ENCODE measurements around the gene IGFLR1.

DNA sequence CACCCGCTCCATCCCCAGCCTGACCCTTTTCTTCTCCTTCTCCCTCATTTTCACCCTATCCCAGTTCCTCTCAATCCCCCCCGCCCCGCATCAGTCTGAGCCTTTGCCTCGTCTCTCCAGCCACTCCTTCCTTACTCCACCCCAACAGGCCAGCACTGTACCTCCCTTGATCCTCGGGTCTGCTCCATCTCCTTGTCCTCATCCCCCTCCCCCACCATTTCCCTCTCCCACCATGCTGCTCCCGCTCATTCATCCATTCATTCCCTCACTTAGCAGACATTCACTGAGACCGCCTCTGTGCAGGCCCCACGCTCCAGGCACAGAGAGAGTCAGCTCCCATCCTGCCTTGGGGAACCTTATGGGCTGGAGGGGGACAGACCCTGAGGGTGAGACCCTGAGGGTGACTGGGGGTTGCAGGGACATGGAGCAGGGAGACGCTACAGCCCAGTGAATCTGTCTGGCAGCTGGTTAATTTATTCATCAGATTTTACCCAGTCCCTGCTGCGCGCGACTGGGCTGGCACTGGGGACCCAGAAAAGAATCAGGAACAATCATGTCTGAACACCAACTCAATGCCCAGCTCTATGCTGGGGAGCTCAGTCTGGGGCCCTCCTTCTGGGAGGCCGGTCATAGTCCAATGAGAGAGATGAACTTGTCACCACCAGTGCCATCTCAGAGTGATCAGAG lies 34.0 kb upstream of the IGFLR1 start:
- TF ChIP-seq, protein P1, sequence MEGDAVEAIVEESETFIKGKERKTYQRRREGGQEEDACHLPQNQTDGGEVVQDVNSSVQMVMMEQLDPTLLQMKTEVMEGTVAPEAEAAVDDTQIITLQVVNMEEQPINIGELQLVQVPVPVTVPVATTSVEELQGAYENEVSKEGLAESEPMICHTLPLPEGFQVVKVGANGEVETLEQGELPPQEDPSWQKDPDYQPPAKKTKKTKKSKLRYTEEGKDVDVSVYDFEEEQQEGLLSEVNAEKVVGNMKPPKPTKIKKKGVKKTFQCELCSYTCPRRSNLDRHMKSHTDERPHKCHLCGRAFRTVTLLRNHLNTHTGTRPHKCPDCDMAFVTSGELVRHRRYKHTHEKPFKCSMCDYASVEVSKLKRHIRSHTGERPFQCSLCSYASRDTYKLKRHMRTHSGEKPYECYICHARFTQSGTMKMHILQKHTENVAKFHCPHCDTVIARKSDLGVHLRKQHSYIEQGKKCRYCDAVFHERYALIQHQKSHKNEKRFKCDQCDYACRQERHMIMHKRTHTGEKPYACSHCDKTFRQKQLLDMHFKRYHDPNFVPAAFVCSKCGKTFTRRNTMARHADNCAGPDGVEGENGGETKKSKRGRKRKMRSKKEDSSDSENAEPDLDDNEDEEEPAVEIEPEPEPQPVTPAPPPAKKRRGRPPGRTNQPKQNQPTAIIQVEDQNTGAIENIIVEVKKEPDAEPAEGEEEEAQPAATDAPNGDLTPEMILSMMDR (conservative IDR thresholded peaks at IDR 0.05) = no peak
- no peak for TF ChIP-seq ZFX (IDR thresholded peaks at IDR 0.05)

Data from C4-2B (cell line).